Neural cell (in vitro differentiated cells): Measurements from ENCODE around the gene NME4.

Source experiments
- CTCF ChIP-seq: fragments of 450-650 bp; IDR thresholded peaks from 2 replicates; pipeline ENCODE4 v1.5.1; 2014; ENCODE audit warnings: antibody characterized with exemption, mild to moderate bottlenecking, moderate library complexity; ENCODE audit not compliant: poor library complexity, severe bottlenecking
- EP300 ChIP-seq: fragments of 450-650 bp; conservative IDR thresholded peaks from 2 replicates; pipeline ENCODE4 v1.6.1; 2014; ENCODE audit warnings: antibody characterized with exemption, mild to moderate bottlenecking, moderate library complexity; ENCODE audit not compliant: poor library complexity, severe bottlenecking
- MXI1 ChIP-seq: fragments of 450-650 bp; conservative IDR thresholded peaks from 2 replicates; pipeline ENCODE4 v1.6.1; 2014; ENCODE audit warnings: antibody characterized with exemption, mild to moderate bottlenecking; ENCODE audit not compliant: poor library complexity, severe bottlenecking
- POLR2AphosphoS5 ChIP-seq: IDR thresholded peaks from 2 replicates; pipeline ENCODE4 v1.6.1; 2012
- RAD21 ChIP-seq: fragments of 450-650 bp; conservative IDR thresholded peaks from 2 replicates; pipeline ENCODE4 v1.6.1; 2014; ENCODE audit warnings: antibody characterized with exemption, mild to moderate bottlenecking, moderate library complexity
- TAF1 ChIP-seq: IDR thresholded peaks from 2 replicates; pipeline ENCODE4 v1.6.1; 2012; ENCODE audit warnings: low read depth
- TF ChIP-seq, protein P1 (sequence below): IDR thresholded peaks from 2 replicates; pipeline ENCODE4 v1.6.1; 2012; ENCODE audit warnings: borderline replicate concordance

DNA sequence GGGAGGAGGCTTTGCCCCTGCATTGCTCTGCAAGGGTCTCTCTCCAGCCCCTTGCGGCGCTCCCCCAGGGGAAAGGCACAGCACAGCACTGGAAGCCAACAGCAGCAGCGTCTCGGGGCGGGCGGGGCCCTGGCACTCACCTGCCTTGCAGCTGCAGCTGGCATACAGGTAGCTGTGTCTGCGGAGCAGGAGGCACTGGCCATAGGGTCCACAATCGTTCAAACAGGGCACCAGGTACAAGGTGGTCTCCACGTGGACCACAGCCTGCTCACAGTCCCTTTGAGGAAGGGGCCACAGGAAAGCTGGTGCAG, 22.4 kb upstream of the NME4 start:
- no peak for TF ChIP-seq CTCF
- no peak for TF ChIP-seq EP300
- TF ChIP-seq MXI1 = no peak
- TF ChIP-seq TAF1 = no peak
- TF ChIP-seq RAD21 = no peak
- TF ChIP-seq, protein P1, sequence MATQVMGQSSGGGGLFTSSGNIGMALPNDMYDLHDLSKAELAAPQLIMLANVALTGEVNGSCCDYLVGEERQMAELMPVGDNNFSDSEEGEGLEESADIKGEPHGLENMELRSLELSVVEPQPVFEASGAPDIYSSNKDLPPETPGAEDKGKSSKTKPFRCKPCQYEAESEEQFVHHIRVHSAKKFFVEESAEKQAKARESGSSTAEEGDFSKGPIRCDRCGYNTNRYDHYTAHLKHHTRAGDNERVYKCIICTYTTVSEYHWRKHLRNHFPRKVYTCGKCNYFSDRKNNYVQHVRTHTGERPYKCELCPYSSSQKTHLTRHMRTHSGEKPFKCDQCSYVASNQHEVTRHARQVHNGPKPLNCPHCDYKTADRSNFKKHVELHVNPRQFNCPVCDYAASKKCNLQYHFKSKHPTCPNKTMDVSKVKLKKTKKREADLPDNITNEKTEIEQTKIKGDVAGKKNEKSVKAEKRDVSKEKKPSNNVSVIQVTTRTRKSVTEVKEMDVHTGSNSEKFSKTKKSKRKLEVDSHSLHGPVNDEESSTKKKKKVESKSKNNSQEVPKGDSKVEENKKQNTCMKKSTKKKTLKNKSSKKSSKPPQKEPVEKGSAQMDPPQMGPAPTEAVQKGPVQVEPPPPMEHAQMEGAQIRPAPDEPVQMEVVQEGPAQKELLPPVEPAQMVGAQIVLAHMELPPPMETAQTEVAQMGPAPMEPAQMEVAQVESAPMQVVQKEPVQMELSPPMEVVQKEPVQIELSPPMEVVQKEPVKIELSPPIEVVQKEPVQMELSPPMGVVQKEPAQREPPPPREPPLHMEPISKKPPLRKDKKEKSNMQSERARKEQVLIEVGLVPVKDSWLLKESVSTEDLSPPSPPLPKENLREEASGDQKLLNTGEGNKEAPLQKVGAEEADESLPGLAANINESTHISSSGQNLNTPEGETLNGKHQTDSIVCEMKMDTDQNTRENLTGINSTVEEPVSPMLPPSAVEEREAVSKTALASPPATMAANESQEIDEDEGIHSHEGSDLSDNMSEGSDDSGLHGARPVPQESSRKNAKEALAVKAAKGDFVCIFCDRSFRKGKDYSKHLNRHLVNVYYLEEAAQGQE = no peak
- TF ChIP-seq POLR2AphosphoS5 = no peak
